ENCODE measurements around the gene HECA.

- TF ChIP-seq CTCF (IDR thresholded peaks at IDR 0.05) (no peak), POLR2A (IDR thresholded peaks at IDR 0.05) (no peak), POLR2AphosphoS5 (IDR thresholded peaks at IDR 0.05) (no peak)
Measured at GRCh38 chr6:139129284-139129683, 5.6 kb upstream of the HECA start.
